WTC11 (cell line): ENCODE results near the gene MUC6. TPM values are rescaled to one million over a fixed set of nuclear protein-coding genes. Genes with fewer than 3 reads are reported as not detected.
A peak's percentile ranks its signal among the peaks of the same experiment; 100 is the strongest.

ENCODE experiments used
- ATAC-seq: fragments of 200-7000 bp; cut with Tn5 transposase; 2 replicates; pipeline ENCODE4 v1.10.0; 2021; ENCODE audit warnings: mild to moderate bottlenecking, moderate library complexity
- CTCF ChIA-PET: fragments of 300-600 bp; sonication (Branson Sonifier 250); formaldehyde crosslinking; loops from one replicate; lab custom pipeline; 2021; ENCODE audit warnings: antibody characterized with exemption; lab: Charles Lee
- POLR2A ChIA-PET: fragments of 350-600 bp; sonication (Branson Sonifier 250); formaldehyde crosslinking; loops from one replicate; lab custom pipeline; 2021; ENCODE audit warnings: antibody characterized with exemption; lab: Charles Lee
- DNase-seq: peaks from one replicate; pipeline ENCODE4 v3.0.0; 2021; ENCODE audit warnings: low spot score
- H3K27ac Mint-ChIP-seq: 2 replicates; pipeline ENCODE4 v1.8.0; 2021; ENCODE audit warnings: mixed read lengths
- H3K27me3 Mint-ChIP-seq: 2 replicates; pipeline ENCODE4 v1.8.0; 2021; ENCODE audit warnings: low read depth, mild to moderate bottlenecking, moderate library complexity, mixed read lengths
- H3K36me3 Mint-ChIP-seq: 2 replicates; pipeline ENCODE4 v1.8.0; 2021; ENCODE audit warnings: mixed read lengths
- H3K4me1 Mint-ChIP-seq: 2 replicates; pipeline ENCODE4 v1.8.0; 2022; ENCODE audit warnings: mixed read lengths
- H3K4me3 Mint-ChIP-seq: 2 replicates; pipeline ENCODE4 v1.8.0; 2021; ENCODE audit warnings: mild to moderate bottlenecking, moderate library complexity, mixed read lengths
- H3K9me3 Mint-ChIP-seq: 2 replicates; pipeline ENCODE4 v1.8.0; 2021; ENCODE audit warnings: mixed read lengths
- ETV6 ChIP-seq: sonication (generic); formaldehyde crosslinking; IDR thresholded peaks from 2 replicates; pipeline ENCODE4 v1.8.1; 2022; ENCODE audit warnings: mild to moderate bottlenecking, missing genetic modification reagents
- FOXJ3 ChIP-seq: sonication (generic); formaldehyde crosslinking; IDR thresholded peaks from 2 replicates; pipeline ENCODE4 v1.9.0; 2021; ENCODE audit warnings: missing genetic modification reagents, mild to moderate bottlenecking, borderline replicate concordance
- GABPB1 ChIP-seq: sonication (generic); formaldehyde crosslinking; IDR thresholded peaks from 2 replicates; pipeline ENCODE4 v1.8.1; 2023; ENCODE audit warnings: mild to moderate bottlenecking, missing genetic modification reagents
- JUN ChIP-seq: sonication (generic); formaldehyde crosslinking; IDR thresholded peaks from 2 replicates; pipeline ENCODE4 v1.8.0; 2023; ENCODE audit warnings: mild to moderate bottlenecking, missing genetic modification reagents
- NR2C2 ChIP-seq: sonication (generic); formaldehyde crosslinking; IDR thresholded peaks from 2 replicates; pipeline ENCODE4 v1.8.0; 2022; ENCODE audit warnings: mild to moderate bottlenecking, missing genetic modification reagents
- RELA ChIP-seq: sonication (generic); formaldehyde crosslinking; IDR thresholded peaks from 2 replicates; pipeline ENCODE4 v1.8.1; 2022; ENCODE audit warnings: missing genetic modification reagents, mild to moderate bottlenecking, borderline replicate concordance
- SMAD3 ChIP-seq: sonication (generic); formaldehyde crosslinking; IDR thresholded peaks from 2 replicates; pipeline ENCODE4 v1.8.0; 2022; ENCODE audit warnings: missing genetic modification reagents, mild to moderate bottlenecking, borderline replicate concordance
- SMAD4 ChIP-seq: sonication (generic); formaldehyde crosslinking; IDR thresholded peaks from 2 replicates; pipeline ENCODE4 v1.8.0; 2022; ENCODE audit warnings: mild to moderate bottlenecking, missing genetic modification reagents
- TCF7 ChIP-seq: sonication (generic); formaldehyde crosslinking; IDR thresholded peaks from 2 replicates; pipeline ENCODE4 v1.8.0; 2022; ENCODE audit warnings: mild to moderate bottlenecking, low read depth, missing genetic modification reagents, moderate library complexity
- total RNA-seq: library from RNA; stranded (reverse); gene quantifications from 3 replicates; pipeline ENCODE4 v1.2.3, GENCODE V29; 2021
- TF ChIP-seq, protein P1 (sequence below): sonication (generic); formaldehyde crosslinking; IDR thresholded peaks from 2 replicates; pipeline ENCODE4 v1.8.0; 2022; ENCODE audit warnings: mild to moderate bottlenecking, missing genetic modification reagents
- TF ChIP-seq, protein P2 (sequence below): sonication (generic); formaldehyde crosslinking; IDR thresholded peaks from 2 replicates; pipeline ENCODE4 v1.8.1; 2022; ENCODE audit warnings: missing genetic modification reagents, borderline replicate concordance
- TF ChIP-seq, protein P3 (sequence below): sonication (generic); formaldehyde crosslinking; IDR thresholded peaks from 2 replicates; pipeline ENCODE4 v1.8.1; 2023; ENCODE audit warnings: mild to moderate bottlenecking, moderate library complexity, missing genetic modification reagents
- TF ChIP-seq, protein P4 (sequence below): sonication (generic); formaldehyde crosslinking; IDR thresholded peaks from 2 replicates; pipeline ENCODE4 v1.8.1; 2023; ENCODE audit warnings: mild to moderate bottlenecking, missing genetic modification reagents, borderline replicate concordance
- TF ChIP-seq, protein P5 (sequence below): fragments of 250-450 bp; sonication (Bioruptor Pico); IDR thresholded peaks from 2 replicates; pipeline ENCODE4 v1.9.0; 2021; ENCODE audit warnings: mild to moderate bottlenecking
- TF ChIP-seq, protein P6 (sequence below): fragments of 250-450 bp; sonication (Bioruptor Pico); IDR thresholded peaks from 2 replicates; pipeline ENCODE4 v1.9.0; 2021; ENCODE audit warnings: mild to moderate bottlenecking

Gene MUC6
- total RNA-seq, 1 experiment from 2014 or later: 0.13 TPM

DNA sequence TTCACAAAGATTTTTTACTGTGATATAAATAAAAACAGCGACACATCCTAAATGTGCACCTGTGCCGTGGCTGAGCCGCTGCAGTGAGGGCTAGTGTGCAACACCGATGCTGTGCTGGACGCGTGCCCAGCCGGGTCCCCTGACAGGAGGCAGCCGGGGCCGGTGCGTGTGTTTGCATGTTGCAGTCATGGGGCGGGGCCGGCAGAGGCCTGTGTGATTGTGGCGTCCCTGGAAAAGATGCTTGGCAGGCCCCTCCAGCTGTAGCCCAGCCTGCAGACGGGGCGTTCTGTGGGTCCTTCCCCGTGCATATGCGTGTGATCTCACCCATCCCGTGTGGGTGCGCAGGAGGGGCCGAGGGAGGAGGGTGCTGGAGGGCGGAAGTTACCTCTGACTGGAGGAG, 30.6 kb downstream of the MUC6 start:
- no peaks in the 10 kb centered on the region for H3K27me3 Mint-ChIP-seq
- DNase-seq: no peak
- TF ChIP-seq, protein P1, sequence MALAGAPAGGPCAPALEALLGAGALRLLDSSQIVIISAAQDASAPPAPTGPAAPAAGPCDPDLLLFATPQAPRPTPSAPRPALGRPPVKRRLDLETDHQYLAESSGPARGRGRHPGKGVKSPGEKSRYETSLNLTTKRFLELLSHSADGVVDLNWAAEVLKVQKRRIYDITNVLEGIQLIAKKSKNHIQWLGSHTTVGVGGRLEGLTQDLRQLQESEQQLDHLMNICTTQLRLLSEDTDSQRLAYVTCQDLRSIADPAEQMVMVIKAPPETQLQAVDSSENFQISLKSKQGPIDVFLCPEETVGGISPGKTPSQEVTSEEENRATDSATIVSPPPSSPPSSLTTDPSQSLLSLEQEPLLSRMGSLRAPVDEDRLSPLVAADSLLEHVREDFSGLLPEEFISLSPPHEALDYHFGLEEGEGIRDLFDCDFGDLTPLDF: no peak
- TF ChIP-seq JUN (CRISPR knock-in tag): no peak
- no peak for TF ChIP-seq NR2C2 (CRISPR knock-in tag)
- no peak for TF ChIP-seq SMAD3 (CRISPR knock-in tag)
- TF ChIP-seq GABPB1 (CRISPR knock-in tag): no peak
- TF ChIP-seq, protein P2, sequence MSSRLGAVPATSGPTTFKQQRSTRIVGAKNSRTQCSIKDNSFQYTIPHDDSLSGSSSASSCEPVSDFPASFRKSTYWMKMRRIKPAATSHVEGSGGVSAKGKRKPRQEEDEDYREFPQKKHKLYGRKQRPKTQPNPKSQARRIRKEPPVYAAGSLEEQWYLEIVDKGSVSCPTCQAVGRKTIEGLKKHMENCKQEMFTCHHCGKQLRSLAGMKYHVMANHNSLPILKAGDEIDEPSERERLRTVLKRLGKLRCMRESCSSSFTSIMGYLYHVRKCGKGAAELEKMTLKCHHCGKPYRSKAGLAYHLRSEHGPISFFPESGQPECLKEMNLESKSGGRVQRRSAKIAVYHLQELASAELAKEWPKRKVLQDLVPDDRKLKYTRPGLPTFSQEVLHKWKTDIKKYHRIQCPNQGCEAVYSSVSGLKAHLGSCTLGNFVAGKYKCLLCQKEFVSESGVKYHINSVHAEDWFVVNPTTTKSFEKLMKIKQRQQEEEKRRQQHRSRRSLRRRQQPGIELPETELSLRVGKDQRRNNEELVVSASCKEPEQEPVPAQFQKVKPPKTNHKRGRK (CRISPR knock-in tag): no peak
- TF ChIP-seq, protein P3, sequence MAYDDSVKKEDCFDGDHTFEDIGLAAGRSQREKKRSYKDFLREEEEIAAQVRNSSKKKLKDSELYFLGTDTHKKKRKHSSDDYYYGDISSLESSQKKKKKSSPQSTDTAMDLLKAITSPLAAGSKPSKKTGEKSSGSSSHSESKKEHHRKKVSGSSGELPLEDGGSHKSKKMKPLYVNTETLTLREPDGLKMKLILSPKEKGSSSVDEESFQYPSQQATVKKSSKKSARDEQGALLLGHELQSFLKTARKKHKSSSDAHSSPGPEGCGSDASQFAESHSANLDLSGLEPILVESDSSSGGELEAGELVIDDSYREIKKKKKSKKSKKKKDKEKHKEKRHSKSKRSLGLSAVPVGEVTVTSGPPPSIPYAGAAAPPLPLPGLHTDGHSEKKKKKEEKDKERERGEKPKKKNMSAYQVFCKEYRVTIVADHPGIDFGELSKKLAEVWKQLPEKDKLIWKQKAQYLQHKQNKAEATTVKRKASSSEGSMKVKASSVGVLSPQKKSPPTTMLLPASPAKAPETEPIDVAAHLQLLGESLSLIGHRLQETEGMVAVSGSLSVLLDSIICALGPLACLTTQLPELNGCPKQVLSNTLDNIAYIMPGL (CRISPR knock-in tag): no peak
- TF ChIP-seq, protein P4, sequence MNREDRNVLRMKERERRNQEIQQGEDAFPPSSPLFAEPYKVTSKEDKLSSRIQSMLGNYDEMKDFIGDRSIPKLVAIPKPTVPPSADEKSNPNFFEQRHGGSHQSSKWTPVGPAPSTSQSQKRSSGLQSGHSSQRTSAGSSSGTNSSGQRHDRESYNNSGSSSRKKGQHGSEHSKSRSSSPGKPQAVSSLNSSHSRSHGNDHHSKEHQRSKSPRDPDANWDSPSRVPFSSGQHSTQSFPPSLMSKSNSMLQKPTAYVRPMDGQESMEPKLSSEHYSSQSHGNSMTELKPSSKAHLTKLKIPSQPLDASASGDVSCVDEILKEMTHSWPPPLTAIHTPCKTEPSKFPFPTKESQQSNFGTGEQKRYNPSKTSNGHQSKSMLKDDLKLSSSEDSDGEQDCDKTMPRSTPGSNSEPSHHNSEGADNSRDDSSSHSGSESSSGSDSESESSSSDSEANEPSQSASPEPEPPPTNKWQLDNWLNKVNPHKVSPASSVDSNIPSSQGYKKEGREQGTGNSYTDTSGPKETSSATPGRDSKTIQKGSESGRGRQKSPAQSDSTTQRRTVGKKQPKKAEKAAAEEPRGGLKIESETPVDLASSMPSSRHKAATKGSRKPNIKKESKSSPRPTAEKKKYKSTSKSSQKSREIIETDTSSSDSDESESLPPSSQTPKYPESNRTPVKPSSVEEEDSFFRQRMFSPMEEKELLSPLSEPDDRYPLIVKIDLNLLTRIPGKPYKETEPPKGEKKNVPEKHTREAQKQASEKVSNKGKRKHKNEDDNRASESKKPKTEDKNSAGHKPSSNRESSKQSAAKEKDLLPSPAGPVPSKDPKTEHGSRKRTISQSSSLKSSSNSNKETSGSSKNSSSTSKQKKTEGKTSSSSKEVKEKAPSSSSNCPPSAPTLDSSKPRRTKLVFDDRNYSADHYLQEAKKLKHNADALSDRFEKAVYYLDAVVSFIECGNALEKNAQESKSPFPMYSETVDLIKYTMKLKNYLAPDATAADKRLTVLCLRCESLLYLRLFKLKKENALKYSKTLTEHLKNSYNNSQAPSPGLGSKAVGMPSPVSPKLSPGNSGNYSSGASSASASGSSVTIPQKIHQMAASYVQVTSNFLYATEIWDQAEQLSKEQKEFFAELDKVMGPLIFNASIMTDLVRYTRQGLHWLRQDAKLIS (CRISPR knock-in tag): no peak
- TF ChIP-seq, protein P5, sequence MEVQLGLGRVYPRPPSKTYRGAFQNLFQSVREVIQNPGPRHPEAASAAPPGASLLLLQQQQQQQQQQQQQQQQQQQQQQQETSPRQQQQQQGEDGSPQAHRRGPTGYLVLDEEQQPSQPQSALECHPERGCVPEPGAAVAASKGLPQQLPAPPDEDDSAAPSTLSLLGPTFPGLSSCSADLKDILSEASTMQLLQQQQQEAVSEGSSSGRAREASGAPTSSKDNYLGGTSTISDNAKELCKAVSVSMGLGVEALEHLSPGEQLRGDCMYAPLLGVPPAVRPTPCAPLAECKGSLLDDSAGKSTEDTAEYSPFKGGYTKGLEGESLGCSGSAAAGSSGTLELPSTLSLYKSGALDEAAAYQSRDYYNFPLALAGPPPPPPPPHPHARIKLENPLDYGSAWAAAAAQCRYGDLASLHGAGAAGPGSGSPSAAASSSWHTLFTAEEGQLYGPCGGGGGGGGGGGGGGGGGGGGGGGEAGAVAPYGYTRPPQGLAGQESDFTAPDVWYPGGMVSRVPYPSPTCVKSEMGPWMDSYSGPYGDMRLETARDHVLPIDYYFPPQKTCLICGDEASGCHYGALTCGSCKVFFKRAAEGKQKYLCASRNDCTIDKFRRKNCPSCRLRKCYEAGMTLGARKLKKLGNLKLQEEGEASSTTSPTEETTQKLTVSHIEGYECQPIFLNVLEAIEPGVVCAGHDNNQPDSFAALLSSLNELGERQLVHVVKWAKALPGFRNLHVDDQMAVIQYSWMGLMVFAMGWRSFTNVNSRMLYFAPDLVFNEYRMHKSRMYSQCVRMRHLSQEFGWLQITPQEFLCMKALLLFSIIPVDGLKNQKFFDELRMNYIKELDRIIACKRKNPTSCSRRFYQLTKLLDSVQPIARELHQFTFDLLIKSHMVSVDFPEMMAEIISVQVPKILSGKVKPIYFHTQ: no peak
- TF ChIP-seq, protein P6, sequence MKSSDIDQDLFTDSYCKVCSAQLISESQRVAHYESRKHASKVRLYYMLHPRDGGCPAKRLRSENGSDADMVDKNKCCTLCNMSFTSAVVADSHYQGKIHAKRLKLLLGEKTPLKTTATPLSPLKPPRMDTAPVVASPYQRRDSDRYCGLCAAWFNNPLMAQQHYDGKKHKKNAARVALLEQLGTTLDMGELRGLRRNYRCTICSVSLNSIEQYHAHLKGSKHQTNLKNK (CRISPR knock-in tag): no peak
- no peak for TF ChIP-seq ETV6 (CRISPR knock-in tag)
- no peak for TF ChIP-seq TCF7 (CRISPR knock-in tag)
- TF ChIP-seq FOXJ3 (CRISPR knock-in tag): no peak
- TF ChIP-seq RELA (CRISPR knock-in tag): no peak
- no peak for TF ChIP-seq SMAD4 (CRISPR knock-in tag)
- no peaks in the 10 kb centered on the region for H3K9me3 Mint-ChIP-seq
- H3K4me3 Mint-ChIP-seq: no peak overlapping the region
- ChIA-PET CTCF (no interaction called here), POLR2A (no interaction called here)
- peaks cover 37% of the 10 kb centered on the region for H3K36me3 Mint-ChIP-seq
- no peaks in the 10 kb centered on the region for H3K4me1 Mint-ChIP-seq
- ATAC-seq: no peak
- H3K27ac Mint-ChIP-seq: peak overlapping the region; percentile 11; the same call in 1 of the 2 replicates
